DND-41 (cell line): ENCODE data around the gene GORASP1.

ENCODE experiments used
- ATAC-seq: fragments of 200-7000 bp; cut with Tn5 transposase; 3 replicates; pipeline ENCODE4 v1.9.1; 2021; ENCODE audit warnings: low read depth; ENCODE audit not compliant: insufficient read depth
- DNase-seq: peaks from one replicate; pipeline ENCODE4 v3.0.0-alpha.2; 2020
- H2AFZ ChIP-seq: 2 replicates; pipeline ENCODE4 v1.6.0; 2012; ENCODE audit warnings: low read depth, low read length
- H3K27ac ChIP-seq: 2 replicates; pipeline ENCODE4 v1.5.1; 2012; ENCODE audit warnings: low read length, inconsistent platforms
- H3K27me3 ChIP-seq: fragments of 200-600 bp; sonication (generic); 2 replicates; pipeline ENCODE4 v1.6.0; 2012; ENCODE audit warnings: low read length, mild to moderate bottlenecking, inconsistent platforms; ENCODE audit not compliant: insufficient read depth, poor library complexity
- H3K36me3 ChIP-seq: 2 replicates; pipeline ENCODE4 v1.5.1; 2012; ENCODE audit warnings: low read length, inconsistent platforms; ENCODE audit not compliant: insufficient read depth
- H3K4me1 ChIP-seq: 2 replicates; pipeline ENCODE4 v1.5.1; 2012; ENCODE audit warnings: mild to moderate bottlenecking, low read length; ENCODE audit not compliant: insufficient read depth
- H3K4me2 ChIP-seq: 2 replicates; pipeline ENCODE4 v1.6.0; 2012; ENCODE audit warnings: mild to moderate bottlenecking, moderate library complexity, low read length, inconsistent platforms; ENCODE audit not compliant: insufficient read depth
- H3K4me3 ChIP-seq, 2 experiments: fragments of 200-600 bp in 1 of 2; shearing (Covaris generic) in 1 of 2; 2 replicates each; pipeline ENCODE4 v1.5.1; 2012 to 2016; ENCODE audit warnings: inconsistent platforms in 2 of 2, low read length in 2 of 2, mild to moderate bottlenecking in 2 of 2, low read depth in 1 of 2, moderate library complexity in 1 of 2
- H3K79me2 ChIP-seq: 2 replicates; pipeline ENCODE4 v1.6.0; 2012; ENCODE audit warnings: low read length, inconsistent platforms; ENCODE audit not compliant: insufficient read depth
- H3K9ac ChIP-seq: 2 replicates; pipeline ENCODE4 v1.6.0; 2012; ENCODE audit warnings: low read depth, mild to moderate bottlenecking, inconsistent platforms, low read length, moderate library complexity
- H3K9me3 ChIP-seq: 2 replicates; pipeline ENCODE4 v1.5.1; 2012; ENCODE audit warnings: low read length, moderate library complexity, mild to moderate bottlenecking, inconsistent platforms; ENCODE audit not compliant: insufficient read depth, severe bottlenecking
- H4K20me1 ChIP-seq: 2 replicates; pipeline ENCODE4 v1.6.0; 2012; ENCODE audit warnings: low read length; ENCODE audit not compliant: insufficient read depth
- CTCF ChIP-seq: IDR thresholded peaks from 2 replicates; pipeline ENCODE4 v1.5.1; 2012; ENCODE audit warnings: borderline replicate concordance, low read length, moderate library complexity, mild to moderate bottlenecking; ENCODE audit not compliant: poor library complexity, severe bottlenecking; ENCODE audit errors: extremely low read depth
- EZH2 ChIP-seq: IDR thresholded peaks from 3 replicates; pipeline ENCODE4 v1.6.1; 2012; ENCODE audit warnings: borderline replicate concordance, low read depth, mild to moderate bottlenecking, moderate library complexity, low read length, inconsistent platforms; ENCODE audit not compliant: severe bottlenecking

Gene GORASP1

GRCh38 chr3:39108200-39108710 lies 828 bp upstream of the GORASP1 start:
- DNase-seq (peak; percentile 36), ATAC-seq (peak; percentile 41)
- no peak overlapping the region; the same call in 1 of the 2 replicates for H3K27ac ChIP-seq
- H3K9me3 ChIP-seq: no peaks in the 10 kb centered on the region
- H3K36me3 ChIP-seq: no peaks in the 10 kb centered on the region
- no peaks in the 10 kb centered on the region for H3K27me3 ChIP-seq
- peaks cover 24% of the 10 kb centered on the region for H4K20me1 ChIP-seq
- H3K79me2 ChIP-seq: peaks cover 20% of the 10 kb centered on the region
- peaks cover 40% of the 10 kb centered on the region for H3K4me1 ChIP-seq
- peak overlapping the region; percentile 66 for H2AFZ ChIP-seq
- no peak for TF ChIP-seq CTCF
- TF ChIP-seq EZH2: no peak
- H3K4me2 ChIP-seq: peak overlapping the region; percentile 83
- H3K4me3 ChIP-seq: peak overlapping the region; percentile 57 to 64; a peak in 3 of 4 replicates
- H3K9ac ChIP-seq: peak overlapping the region; percentile 63; the same call in 1 of the 2 replicates

- peak overlapping the region; percentile 57 to 64; a peak in 3 of 4 replicates for H3K4me3 ChIP-seq
- H3K36me3 ChIP-seq: no peaks in the 10 kb centered on the region
- peak overlapping the region; percentile 49; the same call in 1 of the 2 replicates for H3K27ac ChIP-seq
- peaks cover 33% of the 10 kb centered on the region for H4K20me1 ChIP-seq
- peak; percentile 16 for DNase-seq
- peak; percentile 33 for ATAC-seq
- H3K79me2 ChIP-seq: peaks cover 20% of the 10 kb centered on the region
- H3K4me1 ChIP-seq: peaks cover 40% of the 10 kb centered on the region
- TF ChIP-seq EZH2 (no peak), CTCF (no peak)
- H3K9ac ChIP-seq: peak overlapping the region; percentile 63
- H3K9me3 ChIP-seq: no peaks in the 10 kb centered on the region
- H3K4me2 ChIP-seq: peak overlapping the region; percentile 83
- no peaks in the 10 kb centered on the region for H3K27me3 ChIP-seq
- peak overlapping the region; percentile 66 for H2AFZ ChIP-seq
Observed at GRCh38 chr3:39106851-39107387, 508 bp downstream of the GORASP1 start.

- H3K9ac ChIP-seq: peak overlapping the region; percentile 63
- H4K20me1 ChIP-seq: peaks cover 33% of the 10 kb centered on the region
- peak overlapping the region; percentile 49; the same call in 1 of the 2 replicates for H3K27ac ChIP-seq
- peak overlapping the region; percentile 83 for H3K4me2 ChIP-seq
- TF ChIP-seq CTCF (no peak), EZH2 (no peak)
- peak overlapping the region; percentile 57 to 64; a peak in 3 of 4 replicates for H3K4me3 ChIP-seq
- DNase-seq (peak; percentile 44), ATAC-seq (peak; percentile 45)
- no peaks in the 10 kb centered on the region for H3K36me3 ChIP-seq
- H3K4me1 ChIP-seq: peaks cover 40% of the 10 kb centered on the region
- no peaks in the 10 kb centered on the region for H3K9me3 ChIP-seq
- H2AFZ ChIP-seq: peak overlapping the region; percentile 66
- H3K27me3 ChIP-seq: no peaks in the 10 kb centered on the region
- peaks cover 20% of the 10 kb centered on the region for H3K79me2 ChIP-seq
Observed at GRCh38 chr3:39106281-39106811, 1.1 kb downstream of the GORASP1 start.
